Activated T-cell treated with anti-CD3 and anti-CD28 coated beads, Interleukin-2, amount 50 U/mL, for 72 hours (primary cell): ENCODE measurements around the gene MRPL14. TPM values are rescaled to one million over a fixed set of nuclear protein-coding genes. Genes with fewer than 3 reads are reported as not detected.

ENCODE experiments used
- ATAC-seq, 2 donors: fragments of 150-1000 bp; cut with Tn5 transposase; replicated peaks in 1 of 2; 2 replicates each; pipeline ENCODE4 v1.10.0; 2021; ENCODE audit warnings: moderate library complexity in 2 of 2, mild to moderate bottlenecking in 1 of 2
- DNase-seq, 2 donors: peaks; one replicate each; pipeline ENCODE4 v3.0.0; 2021 to 2022; ENCODE audit warnings: mixed read lengths in 1 of 2
- H3K27ac Mint-ChIP-seq: one replicate; pipeline ENCODE4 v1.8.0; 2022; ENCODE audit warnings: mild to moderate bottlenecking, moderate library complexity, mixed read lengths
- H3K27me3 Mint-ChIP-seq: one replicate; pipeline ENCODE4 v1.8.0; 2022; ENCODE audit warnings: low read depth, mixed read lengths
- H3K36me3 Mint-ChIP-seq, 2 donors: one replicate each; pipeline ENCODE4 v1.8.0; 2022; ENCODE audit warnings: mixed read lengths in 2 of 2, mild to moderate bottlenecking in 1 of 2; ENCODE audit not compliant: insufficient read depth in 2 of 2
- H3K4me1 Mint-ChIP-seq: one replicate; pipeline ENCODE4 v1.8.0; 2022; ENCODE audit warnings: low read depth, mixed read lengths
- H3K4me3 Mint-ChIP-seq, 2 donors: one replicate each; pipeline ENCODE4 v1.8.0; 2022; ENCODE audit warnings: mild to moderate bottlenecking in 2 of 2, mixed read lengths in 2 of 2, moderate library complexity in 2 of 2
- H3K9me3 Mint-ChIP-seq, 2 donors: one replicate each; pipeline ENCODE4 v1.8.0; 2022; ENCODE audit warnings: mixed read lengths in 2 of 2
- total RNA-seq, 2 donors: library from RNA; stranded (reverse); gene quantifications; one replicate each; pipeline ENCODE4 v1.2.3, GENCODE V29; 2022

MRPL14 gene
- total RNA-seq, 2 donors from 2014 or later = 31.6 to 33.6 TPM

DNA sequence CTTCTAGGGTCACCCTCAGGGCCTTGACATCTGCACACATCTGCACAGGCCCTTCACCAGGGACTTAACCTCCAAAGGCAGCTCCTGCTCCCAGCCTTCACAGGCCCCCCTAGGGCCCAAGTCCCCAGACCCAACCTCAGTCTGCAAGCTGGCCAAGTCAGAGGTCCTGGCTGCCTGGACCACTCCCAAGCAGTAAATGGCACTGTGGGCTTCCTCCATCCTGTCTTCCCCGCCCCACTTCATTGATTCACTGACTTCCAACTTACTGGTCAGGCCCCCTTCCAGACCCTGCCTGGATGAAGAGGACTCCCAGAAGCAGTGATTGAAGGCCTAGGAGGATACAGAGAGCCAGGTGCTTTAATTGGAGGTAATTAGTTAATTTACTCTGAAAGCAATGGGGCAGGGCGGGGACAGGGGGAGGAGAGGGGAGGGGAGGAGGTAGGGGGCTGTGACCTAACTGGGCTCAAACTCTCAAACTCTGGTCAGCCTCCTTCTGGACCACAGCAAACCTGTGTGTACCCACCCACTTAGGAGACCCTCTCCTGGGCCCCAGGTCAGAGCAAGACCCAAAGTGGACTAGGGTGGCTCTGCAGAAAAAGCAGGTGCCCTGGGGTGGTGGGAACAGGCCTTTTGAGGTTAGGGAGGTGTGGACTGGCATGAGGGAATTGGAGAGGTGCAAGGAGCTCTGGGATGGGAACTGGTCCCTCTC is 51.5 kb downstream of the MRPL14 start:
- peaks cover 19% of the 10 kb centered on the region for H3K4me1 Mint-ChIP-seq
- peaks cover 33% of the 10 kb centered on the region for H3K27me3 Mint-ChIP-seq
- DNase-seq = no peak
- H3K4me3 Mint-ChIP-seq = no peak overlapping the region
- H3K36me3 Mint-ChIP-seq = no peaks in the 10 kb centered on the region
- H3K9me3 Mint-ChIP-seq = no peaks in the 10 kb centered on the region
- H3K27ac Mint-ChIP-seq = no peak overlapping the region
- ATAC-seq = no peak

DNA sequence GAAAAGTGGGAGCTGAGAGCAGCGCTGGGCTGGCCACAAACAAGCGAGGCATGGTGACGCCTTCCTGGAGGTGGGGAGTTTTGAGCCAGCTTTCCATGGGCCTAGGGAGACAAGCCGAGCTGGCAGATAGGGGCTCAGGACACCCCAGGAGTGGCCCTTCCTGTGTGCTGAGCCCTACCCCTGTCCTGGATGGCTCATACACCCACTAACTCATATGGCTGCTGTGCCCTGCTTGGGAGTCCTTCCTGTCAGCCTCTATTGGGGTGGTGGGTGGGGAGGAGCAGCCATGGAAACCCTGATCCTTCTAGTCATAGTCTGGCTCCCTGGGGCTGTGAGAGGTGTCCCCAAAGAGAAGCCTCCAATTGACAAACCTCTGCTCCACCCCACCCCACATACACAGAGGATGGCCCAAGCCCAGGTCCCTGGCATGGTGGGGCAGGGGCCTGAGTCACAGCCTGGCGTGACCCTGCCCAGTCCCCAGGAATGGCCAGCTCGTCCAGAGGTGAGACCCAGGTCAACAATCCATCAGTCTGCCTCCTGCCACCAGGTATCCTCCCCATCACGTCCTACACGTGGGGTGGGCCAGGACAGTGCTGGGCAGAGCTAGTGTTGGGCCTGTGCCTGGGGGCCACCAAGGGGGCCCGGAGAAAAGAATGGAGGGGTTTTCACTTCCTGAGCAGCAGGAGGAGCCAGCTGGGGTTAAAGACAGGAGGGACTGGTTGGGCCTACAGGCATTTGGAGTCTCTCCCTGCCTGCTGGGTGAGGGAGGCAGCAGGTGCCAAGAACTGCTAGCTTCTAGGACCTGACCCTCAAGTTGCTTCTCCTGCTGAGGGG is 52.2 kb downstream of the MRPL14 start:
- H3K27ac Mint-ChIP-seq = no peak overlapping the region
- peak overlapping the region; percentile 84 to 90 for H3K4me3 Mint-ChIP-seq
- DNase-seq = no peak
- H3K27me3 Mint-ChIP-seq = peaks cover 33% of the 10 kb centered on the region
- H3K4me1 Mint-ChIP-seq = peaks cover 19% of the 10 kb centered on the region
- ATAC-seq = peak in 1 of 2 donors; percentile 4
- no peaks in the 10 kb centered on the region for H3K36me3 Mint-ChIP-seq
- no peaks in the 10 kb centered on the region for H3K9me3 Mint-ChIP-seq

DNA sequence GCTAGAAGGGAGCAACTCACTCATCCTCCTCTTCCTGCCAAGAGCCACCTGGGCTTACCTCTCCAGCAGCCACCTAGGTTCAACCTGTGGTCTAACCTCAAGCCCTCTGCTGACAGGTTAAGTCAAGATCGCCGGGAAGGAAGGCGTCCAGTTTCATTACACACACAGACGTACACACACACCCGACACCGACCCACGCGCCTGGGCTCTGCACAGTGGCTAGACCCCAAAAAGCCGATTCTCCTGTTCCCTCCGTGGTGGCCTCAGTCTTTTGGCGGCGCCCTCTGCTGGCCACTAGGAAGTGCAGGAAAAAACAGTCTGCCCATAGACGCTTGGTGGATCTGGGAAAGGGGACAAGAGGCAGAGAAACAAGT is 52.8 kb downstream of the MRPL14 start:
- no peaks in the 10 kb centered on the region for H3K9me3 Mint-ChIP-seq
- peak overlapping the region; percentile 84 to 90 for H3K4me3 Mint-ChIP-seq
- H3K4me1 Mint-ChIP-seq = peaks cover 19% of the 10 kb centered on the region
- no peaks in the 10 kb centered on the region for H3K36me3 Mint-ChIP-seq
- DNase-seq = peak; percentile 73 to 76
- no peak overlapping the region for H3K27ac Mint-ChIP-seq
- ATAC-seq = peak; percentile 61 to 63
- H3K27me3 Mint-ChIP-seq = peaks cover 34% of the 10 kb centered on the region

DNA sequence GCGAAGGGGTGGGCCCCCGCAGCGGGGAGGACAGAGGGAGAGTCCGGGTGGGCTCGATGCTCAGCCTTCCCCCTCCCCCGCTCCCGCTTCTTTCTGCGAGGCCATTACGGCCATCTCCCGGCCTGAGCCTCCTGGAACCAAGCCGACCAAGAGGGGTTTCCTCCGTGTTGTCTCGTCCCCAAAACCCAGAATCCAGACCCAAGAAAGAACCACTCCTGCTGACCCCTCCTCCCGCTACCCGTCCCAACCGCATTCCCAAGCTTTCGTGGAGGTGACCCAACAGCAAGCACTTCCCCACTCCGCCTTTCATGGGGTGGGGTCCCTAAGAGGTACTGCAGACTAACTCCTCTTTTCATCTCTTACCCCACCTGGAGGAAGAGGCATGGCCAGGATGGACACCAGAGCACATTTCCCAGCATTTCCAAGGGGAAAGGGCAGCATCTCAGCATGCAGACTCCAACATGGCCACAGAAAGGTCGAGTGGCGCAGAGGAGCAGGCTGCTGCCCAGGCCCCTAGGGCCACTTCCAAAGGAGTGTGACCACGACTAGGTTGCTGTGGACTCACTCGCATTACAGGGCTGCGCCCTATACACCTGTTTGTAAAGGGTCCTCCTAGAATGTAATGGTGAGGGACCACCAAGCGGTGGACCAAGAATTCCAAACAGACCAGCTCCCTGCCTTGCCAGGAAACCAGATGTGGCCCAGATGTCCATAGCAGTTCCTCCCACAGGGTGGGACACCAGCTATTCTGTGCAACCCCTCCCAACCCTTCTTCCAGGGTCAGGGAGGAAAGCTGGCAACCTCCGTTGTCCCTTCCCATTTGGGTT is 53.4 kb downstream of the MRPL14 start:
- Mint-ChIP-seq H3K4me3 (peak overlapping the region; percentile 84 to 90), H3K27ac (no peak overlapping the region), H3K4me1 (peaks cover 19% of the 10 kb centered on the region), H3K27me3 (peaks cover 40% of the 10 kb centered on the region), H3K9me3 (no peaks in the 10 kb centered on the region), H3K36me3 (no peaks in the 10 kb centered on the region)
- DNase-seq (peak in 1 of 2 donors; percentile 23), ATAC-seq (peak; percentile 12 to 16)

DNA sequence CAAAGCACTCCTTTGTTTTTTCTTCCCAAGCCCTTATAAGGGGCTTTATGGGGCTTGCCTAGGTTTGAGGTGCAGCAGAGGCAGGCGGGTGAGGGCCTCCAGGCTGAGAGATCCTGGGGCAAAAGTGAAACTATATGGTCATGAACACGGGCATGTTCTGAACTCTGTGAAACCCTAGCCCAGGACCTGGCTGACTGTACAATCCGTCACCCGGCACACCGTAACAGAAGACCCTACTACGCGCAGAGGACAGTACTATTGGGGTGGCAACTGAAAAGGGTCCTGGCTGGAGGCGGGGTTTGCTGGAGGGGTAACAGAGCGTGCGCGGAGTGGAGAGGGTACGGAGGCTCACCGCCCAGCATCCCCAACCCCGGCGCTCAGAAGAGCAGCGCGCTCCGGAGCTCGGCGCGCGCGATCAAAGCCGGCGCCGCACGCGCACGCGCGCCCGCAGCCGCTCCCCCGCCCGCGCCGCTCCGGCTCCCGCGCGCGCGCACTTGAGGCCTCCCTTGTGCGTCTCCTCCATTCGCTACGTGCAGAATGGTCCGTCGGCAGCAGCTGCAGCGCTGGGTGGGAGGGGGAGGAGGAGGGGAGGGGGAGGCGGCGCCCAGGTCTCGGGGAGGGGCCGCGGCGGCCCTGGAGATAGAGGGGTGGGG is 54.2 kb downstream of the MRPL14 start:
- H3K27ac Mint-ChIP-seq = no peak overlapping the region

DNA sequence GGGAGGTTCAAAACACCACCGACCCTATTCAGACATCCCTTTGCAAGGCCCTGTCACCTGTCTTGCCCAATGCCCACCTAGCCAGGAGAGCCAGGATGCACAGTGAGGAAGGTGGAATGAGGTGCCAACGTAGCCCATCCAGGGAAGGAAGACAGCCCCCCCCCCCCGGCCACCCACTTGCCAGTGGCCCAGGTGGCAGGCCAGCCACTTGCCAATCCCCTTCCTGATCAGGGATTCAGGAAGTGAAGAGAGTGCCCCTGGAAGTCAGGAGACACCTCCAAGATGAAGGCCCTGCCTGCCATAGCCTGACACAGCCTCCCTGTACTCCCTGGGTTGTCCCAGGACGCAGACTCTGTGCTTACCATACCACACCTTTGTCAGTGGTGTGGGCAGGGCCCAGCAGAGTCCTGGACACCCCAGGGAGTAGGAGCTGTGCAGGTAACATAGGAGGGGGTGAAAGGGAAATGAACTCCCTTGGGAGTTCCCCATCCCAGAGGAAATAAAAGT is 54.7 kb downstream of the MRPL14 start:
- Mint-ChIP-seq H3K4me1 (peaks cover 19% of the 10 kb centered on the region), H3K27ac (no peak overlapping the region), H3K4me3 (peak overlapping the region; percentile 90 to 93), H3K27me3 (peaks cover 29% of the 10 kb centered on the region), H3K36me3 (no peaks in the 10 kb centered on the region), H3K9me3 (no peaks in the 10 kb centered on the region)
- ATAC-seq = no peak
- no peak for DNase-seq

More for the DNA sequence above, 54.2 kb downstream of the MRPL14 start:
- H3K4me1 Mint-ChIP-seq = peaks cover 19% of the 10 kb centered on the region
- ATAC-seq (peak; percentile 73 to 79), DNase-seq (peak; percentile 79 to 84)
- H3K27me3 Mint-ChIP-seq = peaks cover 35% of the 10 kb centered on the region
- H3K4me3 Mint-ChIP-seq = peak overlapping the region; percentile 90 to 93
- no peaks in the 10 kb centered on the region for H3K9me3 Mint-ChIP-seq
- no peaks in the 10 kb centered on the region for H3K36me3 Mint-ChIP-seq

DNA sequence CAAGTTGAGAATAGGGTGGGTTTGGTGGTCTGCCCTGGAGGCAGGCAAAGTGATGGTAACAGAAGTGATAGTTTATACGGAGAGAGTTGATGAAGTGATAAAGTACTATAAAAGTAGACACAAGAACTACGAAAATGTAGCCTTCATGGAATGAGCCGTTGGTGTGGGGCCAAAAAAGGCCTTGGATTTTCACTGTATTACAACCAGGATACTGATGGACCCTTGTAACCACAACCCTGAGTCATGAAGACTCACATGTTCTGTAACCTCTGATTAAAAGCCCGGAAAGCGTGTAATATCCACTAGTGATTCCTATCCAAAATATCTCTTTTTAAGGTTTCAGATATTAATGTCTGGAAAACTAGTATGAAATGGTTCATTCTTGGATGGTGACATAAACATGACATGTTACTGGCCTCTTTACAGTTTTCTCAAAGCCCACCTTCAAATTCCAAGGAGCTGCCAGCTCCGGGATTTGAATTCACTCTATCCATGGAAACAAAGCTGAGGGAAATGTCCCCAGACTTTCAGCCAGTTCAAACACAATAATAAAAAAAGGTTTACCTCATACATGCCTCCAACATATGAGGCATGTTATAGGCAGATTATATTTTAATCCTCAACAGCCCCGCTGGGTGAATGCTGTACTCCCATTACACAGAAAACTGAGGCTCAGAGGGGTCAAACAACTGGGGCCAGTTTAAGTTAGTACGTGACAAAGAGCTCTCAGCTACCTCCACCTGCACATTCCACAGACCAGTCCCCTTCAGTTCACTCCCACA is 55.4 kb downstream of the MRPL14 start:
- DNase-seq (no peak), ATAC-seq (no peak)
- H3K27me3 Mint-ChIP-seq = peaks cover 29% of the 10 kb centered on the region
- H3K9me3 Mint-ChIP-seq = no peaks in the 10 kb centered on the region
- H3K4me1 Mint-ChIP-seq = peaks cover 19% of the 10 kb centered on the region
- no peaks in the 10 kb centered on the region for H3K36me3 Mint-ChIP-seq
- H3K27ac Mint-ChIP-seq = no peak overlapping the region
- peak overlapping the region in 1 of 2 donors; percentile 93 for H3K4me3 Mint-ChIP-seq

DNA sequence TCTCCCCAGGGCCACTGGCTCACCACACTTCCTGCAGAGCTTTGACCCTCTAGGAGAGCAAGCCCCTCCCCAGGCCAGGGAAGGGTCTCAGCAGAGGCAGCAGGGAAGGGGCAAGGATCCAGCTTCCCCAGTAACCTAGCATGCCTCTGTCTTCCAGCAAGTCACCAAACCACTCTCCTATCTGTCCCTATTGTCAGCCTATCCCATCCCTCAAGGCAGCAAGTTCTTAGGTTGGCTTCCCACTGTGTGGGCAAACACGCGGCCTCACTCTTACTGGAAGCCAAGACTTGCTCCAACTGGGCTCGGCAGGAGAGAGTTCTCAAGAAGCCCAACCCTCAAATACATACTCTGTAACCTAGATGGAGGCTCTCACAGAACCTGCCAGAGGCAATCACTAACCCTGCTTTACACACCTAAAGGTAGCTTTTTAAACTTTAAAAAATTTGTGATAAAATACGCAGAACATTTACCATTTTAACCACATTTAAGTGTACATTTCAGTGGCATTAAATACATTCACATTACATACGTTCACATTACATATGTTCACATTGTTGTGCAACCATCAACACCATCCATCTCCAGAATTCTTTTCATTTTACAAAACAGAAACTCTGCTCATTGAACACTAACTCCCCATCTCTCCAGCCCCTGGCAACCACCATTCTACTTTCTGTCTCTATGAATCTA is 58.5 kb downstream of the MRPL14 start:
- Mint-ChIP-seq H3K4me1 (peaks cover 15% of the 10 kb centered on the region), H3K27ac (no peak overlapping the region), H3K9me3 (no peaks in the 10 kb centered on the region), H3K36me3 (no peaks in the 10 kb centered on the region), H3K4me3 (no peak overlapping the region), H3K27me3 (peaks cover 19% of the 10 kb centered on the region)
- DNase-seq (no peak), ATAC-seq (no peak)

DNA sequence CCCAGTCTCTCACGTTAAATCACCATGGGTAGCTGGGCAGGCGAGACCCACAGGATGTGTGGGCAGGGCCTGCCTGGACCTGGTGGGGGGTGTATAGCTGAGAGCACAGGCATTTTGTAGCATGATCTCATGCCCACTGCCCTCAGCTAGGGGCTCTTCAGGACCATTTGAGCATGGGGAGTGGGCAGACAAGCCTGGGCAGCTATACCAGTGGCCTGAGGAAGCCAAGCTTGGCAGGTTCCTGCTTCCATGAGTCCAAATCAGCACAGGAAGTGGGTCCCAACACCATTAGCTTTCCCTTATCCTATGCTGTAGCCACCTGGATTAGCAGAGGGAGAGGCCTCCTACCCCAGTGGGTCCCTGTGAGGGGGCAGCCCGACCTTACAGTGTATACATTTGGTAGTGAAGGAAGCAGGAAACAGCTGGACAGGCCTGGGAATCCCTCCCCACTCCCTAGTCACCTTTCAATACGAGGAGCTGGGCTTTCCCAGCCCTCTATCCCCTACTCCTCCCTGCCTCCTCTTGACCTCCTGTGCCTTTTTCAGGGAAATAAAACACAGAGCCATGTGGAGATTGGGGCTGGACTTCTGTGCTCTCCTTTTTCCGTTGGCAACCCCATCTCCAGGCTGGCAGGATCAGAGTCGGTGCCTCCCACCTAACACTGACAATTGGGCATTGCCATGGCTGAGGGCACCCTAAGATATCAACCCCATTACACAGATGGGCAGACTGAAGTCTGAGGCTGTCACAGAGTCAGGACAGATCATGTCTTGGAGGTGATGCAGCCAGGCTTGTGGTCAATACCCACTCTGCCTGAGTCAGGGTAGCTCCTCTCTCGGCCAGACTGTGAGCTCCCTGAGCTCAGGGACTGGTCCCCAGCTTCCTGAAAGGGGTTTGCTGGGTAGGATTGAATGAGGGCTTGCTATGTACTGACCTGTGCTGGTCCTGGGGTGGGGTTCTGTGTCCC is 59.8 kb downstream of the MRPL14 start:
- no peaks in the 10 kb centered on the region for H3K36me3 Mint-ChIP-seq
- no peak overlapping the region for H3K4me3 Mint-ChIP-seq
- no peaks in the 10 kb centered on the region for H3K9me3 Mint-ChIP-seq
- no peak for ATAC-seq
- no peak for DNase-seq
- no peak overlapping the region for H3K27ac Mint-ChIP-seq
- peaks cover 18% of the 10 kb centered on the region for H3K27me3 Mint-ChIP-seq
- peaks cover 7% of the 10 kb centered on the region for H3K4me1 Mint-ChIP-seq

DNA sequence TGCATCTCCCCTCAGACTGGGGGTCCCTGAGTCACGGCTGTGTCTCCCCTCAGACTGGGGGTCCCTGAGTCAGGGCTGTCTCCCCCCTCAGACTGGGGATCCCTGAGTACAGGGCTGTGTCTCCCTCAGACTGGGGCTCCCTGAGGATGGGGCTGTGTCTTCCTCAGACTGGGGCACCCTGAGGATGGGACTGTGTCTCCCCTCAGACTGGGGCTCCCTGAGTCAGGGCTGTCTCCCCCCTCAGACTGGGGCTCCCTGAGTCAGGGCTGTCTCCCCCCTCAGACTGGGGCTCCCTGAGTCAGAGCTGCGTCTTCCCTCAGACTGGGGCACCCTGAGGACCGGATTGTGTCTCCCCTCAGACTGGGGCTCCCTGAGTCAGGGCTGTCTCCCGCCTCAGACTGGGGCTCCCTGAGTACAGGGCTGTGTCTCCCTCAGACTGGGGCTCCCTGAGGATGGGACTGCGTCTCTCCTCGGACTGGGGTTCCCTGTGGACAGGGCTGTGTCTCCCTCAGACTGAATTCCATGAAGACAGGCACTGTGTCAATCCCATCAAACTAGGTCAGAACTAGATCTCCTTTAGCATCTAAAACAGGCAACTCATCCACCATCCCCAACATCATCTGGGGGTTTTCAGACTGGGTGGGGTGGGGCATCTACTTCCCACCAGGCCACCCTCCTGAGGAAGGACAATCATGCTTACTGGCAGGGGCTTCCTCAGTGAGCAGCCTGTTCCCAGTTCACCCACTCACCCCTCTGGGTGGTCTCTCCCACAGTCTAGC is 60.7 kb downstream of the MRPL14 start:
- DNase-seq (no peak), ATAC-seq (no peak)
- no peak overlapping the region for H3K27ac Mint-ChIP-seq
- peaks cover 7% of the 10 kb centered on the region for H3K4me1 Mint-ChIP-seq
- no peak overlapping the region for H3K4me3 Mint-ChIP-seq
- peaks cover 14% of the 10 kb centered on the region for H3K27me3 Mint-ChIP-seq
- no peaks in the 10 kb centered on the region for H3K36me3 Mint-ChIP-seq
- H3K9me3 Mint-ChIP-seq = no peaks in the 10 kb centered on the region
